ENCODE measurements around the gene VSIG4.
"Not testable (repeated sequence)": the region's sequence is repeated elsewhere in the genome, so short reads cannot be mapped to it uniquely, and the experiment has no call there.

The VSIG4 gene

DNA sequence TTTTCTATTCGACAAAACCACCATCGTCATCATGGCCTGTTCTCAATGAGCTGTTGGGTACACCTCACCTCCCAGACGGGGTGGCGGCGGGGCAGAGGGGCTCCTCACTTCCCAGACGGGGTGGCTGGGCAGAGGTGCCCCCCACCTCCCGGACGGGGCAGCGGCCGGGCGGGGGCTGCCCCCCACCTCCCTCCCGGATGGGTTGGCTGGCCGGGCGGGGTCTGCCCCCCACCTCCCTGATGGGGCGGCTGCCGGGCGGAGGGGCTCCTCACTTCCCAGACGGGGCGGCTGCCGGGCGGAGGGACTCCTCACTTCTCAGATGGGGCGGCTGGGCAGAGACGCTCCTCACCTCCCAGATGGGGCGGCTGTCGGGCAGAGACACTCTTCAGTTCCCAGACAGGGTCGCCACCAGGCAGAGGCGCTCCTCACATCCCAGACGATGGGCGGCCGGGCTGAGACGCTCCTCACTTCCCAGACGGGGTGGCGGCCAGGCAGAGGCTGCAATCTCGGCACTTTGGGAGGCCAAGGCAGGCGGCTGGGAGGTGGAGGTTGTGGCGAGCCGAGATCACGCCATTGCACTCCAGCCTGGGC, 64.6 kb downstream of the VSIG4 start:
- not testable (repeated sequence) for DNase-seq

Data from NCI-H2107 (cell line).